Measurements from ENCODE around the gene NKTR. TPM values are rescaled to one million over a fixed set of nuclear protein-coding genes. Genes with fewer than 3 reads are reported as not detected.

Gene NKTR
- total and polyA plus RNA-seq, 9 of the 15 experiments (the other 6 are each of a cell fraction or from before 2014, with no cell fraction given), result 19.7 to 123 (median 92.6) TPM

GRCh38 chr3:42657675-42658074, 57.2 kb downstream of the NKTR start:
- DNase-seq (ENCODE audit: extremely low read depth in 1 of 4, low spot score in 3 of 4) (no peak), ATAC-seq (no peak), FAIRE-seq (no peak)
- CTCF ChIA-PET (ENCODE audit: low intra/inter-chr PET ratio), result no interaction called here
- Histone ChIP-seq H3K9me3 (replicated peaks; ENCODE audit: control insufficient read depth, insufficient read depth, low read depth, low read length) (no peaks in the 10 kb centered on the region), H3K4me1 (replicated peaks in 1 of 2; ENCODE audit: control insufficient read depth in 2 of 2, insufficient read depth in 2 of 2, low read length in 2 of 2) (peaks cover 14 to 50% of the 10 kb centered on the region in 2 experiments), H3K27ac (ENCODE audit: extremely low read depth, low read depth, low read length) (no peak overlapping the region), H4K20me1 (replicated peaks; ENCODE audit: control insufficient read depth, insufficient read depth, low read length) (no peaks in the 10 kb centered on the region; the same call in 1 of the 2 replicates), H3K36me3 (ENCODE audit: control insufficient read depth, insufficient read depth, low read length) (peaks cover 5% of the 10 kb centered on the region; the same call in 1 of the 3 replicates), H3K79me2 (ENCODE audit: control insufficient read depth, insufficient read depth, low read length) (no peaks in the 10 kb centered on the region), H3K9ac (ENCODE audit: insufficient read depth in 1 of 2, low read depth in 2 of 2, low read length in 2 of 2) (no peak overlapping the region), H2AFZ (ENCODE audit: low read depth, low read length) (no peak overlapping the region), H3K4me2 (ENCODE audit: insufficient read depth, low read length) (no peak overlapping the region), H3K9me1 (ENCODE audit: control insufficient read depth, insufficient read depth, low read length) (no peaks in the 10 kb centered on the region), H3K27me3 (ENCODE audit: control insufficient read depth in 2 of 2, insufficient read depth in 2 of 2, low read length in 2 of 2) (no peaks in the 10 kb centered on the region), H3K4me3 (no peak overlapping the region)
- WGBS (ENCODE audit: insufficient coverage, low coverage, missing lambda C conversion rate), result 68% methylated on average over 4 of the region's 4 CpGs
- no TSS peak for BruUV-seq (replicated peaks)
- in situ Hi-C loops (cut with MboI) (no loop called here), intact Hi-C loops (cut with micrococcal nuclease) (no loop called here)
- no peak for TF ChIP-seq GATA2 (CRISPR knock-in tag; IDR thresholded peaks at IDR 0.05)
- POLR2A ChIA-PET, result no interaction called here

GRCh38 chr3:42658091-42658770, 57.7 kb downstream of the NKTR start:
- Histone ChIP-seq H3K4me2 (ENCODE audit: insufficient read depth, low read length) (no peak overlapping the region), H3K9me3 (replicated peaks; ENCODE audit: control insufficient read depth, insufficient read depth, low read depth, low read length) (no peaks in the 10 kb centered on the region), H4K20me1 (replicated peaks; ENCODE audit: control insufficient read depth, insufficient read depth, low read length) (peaks cover 6% of the 10 kb centered on the region; the same call in 1 of the 2 replicates), H3K4me1 (replicated peaks in 1 of 2; ENCODE audit: control insufficient read depth in 2 of 2, insufficient read depth in 2 of 2, low read length in 2 of 2) (peaks cover 8 to 44% of the 10 kb centered on the region in 2 experiments; a peak in 4 of 5 replicates), H3K9ac (ENCODE audit: insufficient read depth in 1 of 2, low read depth in 2 of 2, low read length in 2 of 2) (no peak overlapping the region), H3K36me3 (ENCODE audit: control insufficient read depth, insufficient read depth, low read length) (peaks cover 5% of the 10 kb centered on the region; the same call in 1 of the 3 replicates), H3K4me3 (no peak overlapping the region), H3K79me2 (ENCODE audit: control insufficient read depth, insufficient read depth, low read length) (no peaks in the 10 kb centered on the region), H3K9me1 (ENCODE audit: control insufficient read depth, insufficient read depth, low read length) (no peaks in the 10 kb centered on the region), H3K27ac (ENCODE audit: extremely low read depth, low read depth, low read length) (no peak overlapping the region), H2AFZ (ENCODE audit: low read depth, low read length) (no peak overlapping the region), H3K27me3 (ENCODE audit: control insufficient read depth in 2 of 2, insufficient read depth in 2 of 2, low read length in 2 of 2) (no peaks in the 10 kb centered on the region)
- FAIRE-seq, result no peak
- intact Hi-C loops (cut with micrococcal nuclease), result no loop called here
- in situ Hi-C loops (cut with MboI), result no loop called here
- no peak for DNase-seq (ENCODE audit: extremely low read depth in 1 of 4, low spot score in 3 of 4)
- no TSS peak for BruUV-seq (replicated peaks)
- POLR2A ChIA-PET, result interaction anchor here (1.9 kb wide), 1 partner anchor 10 kb away, joined by 4 read pairs; no protein-coding TSS in a partner anchor
- 84% methylated on average over 24 of the region's 34 CpGs for WGBS (ENCODE audit: insufficient coverage, low coverage, missing lambda C conversion rate)
- ATAC-seq, result no peak
- CTCF ChIA-PET (ENCODE audit: low intra/inter-chr PET ratio), result no interaction called here
- peak; percentile 29; the same call in 1 of the 2 replicates for TF ChIP-seq RBFOX2 (IDR thresholded peaks at IDR 0.05; ENCODE audit: low read depth, low read length)
- 0 out of 2 replicates have a peak, but pooled peaks have one; percentile 23 for TF ChIP-seq POLR2G (IDR thresholded peaks at IDR 0.05; ENCODE audit: low read depth, low read length)
- TF ChIP-seq ATF6 (CRISPR knock-in tag; IDR thresholded peaks at IDR 0.05), result no peak
- 0 out of 6 replicates have a peak, but pooled peaks of 1 of the 3 experiments have one; percentile 14 for TF ChIP-seq CTCF (IDR thresholded peaks at IDR 0.05 in 2 of 3, conservative IDR thresholded peaks at IDR 0.05 in 1 of 3; ENCODE audit: insufficient read depth in 2 of 3, low read depth in 1 of 3, low read length in 3 of 3)
- TF ChIP-seq SREBF1 (IDR thresholded peaks at IDR 0.05; ENCODE audit: borderline replicate concordance, low read depth, low read length), result no peak
- 0 out of 2 replicates have a peak, but pooled peaks have one; percentile 21 for TF ChIP-seq ZBTB33 (CRISPR knock-in tag; IDR thresholded peaks at IDR 0.05)

All from K562 (cell line).